Ascending aorta (tissue), 2 donors: Measurements from ENCODE around the gene PDLIM3. TPM values are rescaled to one million over a fixed set of nuclear protein-coding genes. Genes with fewer than 3 reads are reported as not detected.

Source experiments
- DNase-seq, 2 donors: peaks; one replicate each; pipeline ENCODE4 v3.0.0-alpha.2; 2019; ENCODE audit warnings: low spot score in 2 of 2
- H3K27ac ChIP-seq, 2 donors: fragments of 200-600 bp; sonication (generic); one replicate each; pipeline ENCODE4 v1.5.1; 2016 to 2017; ENCODE audit warnings: mild to moderate bottlenecking in 1 of 2
- H3K27me3 ChIP-seq: fragments of 200-600 bp; sonication (generic); one replicate; pipeline ENCODE4 v1.5.1; 2017
- H3K36me3 ChIP-seq, 2 donors: fragments of 200-600 bp; sonication (generic); one replicate each; pipeline ENCODE4 v1.5.1; 2016
- H3K4me1 ChIP-seq, 2 donors: fragments of 200-600 bp; sonication (generic); one replicate each; pipeline ENCODE4 v1.5.1; 2016 to 2017; ENCODE audit warnings: mild to moderate bottlenecking in 1 of 2
- H3K4me3 ChIP-seq, 2 donors: fragments of 200-600 bp; sonication (generic); one replicate each; pipeline ENCODE4 v1.5.1; 2016 to 2017; ENCODE audit warnings: mild to moderate bottlenecking in 1 of 2
- H3K9me3 ChIP-seq, 2 donors: fragments of 200-600 bp; sonication (generic); one replicate each; pipeline ENCODE4 v1.5.1; 2016
- CTCF ChIP-seq, 3 experiments: fragments of 200-600 bp in 2 of 3; fragments of 450-650 bp in 1 of 3; sonication (generic) in 2 of 3; IDR thresholded peaks; one replicate each; pipeline ENCODE4 v1.5.1; 2016 to 2019; ENCODE audit warnings: antibody characterized with exemption in 3 of 3, mild to moderate bottlenecking in 1 of 3, moderate library complexity in 1 of 3
- intact Hi-C: fragments of 100-400 bp; cut with DNase I; formaldehyde crosslinking; loops from one replicate; pipeline ENCODE4 v1.15.1; 2023
- total RNA-seq: library from RNA; depleted of rRNA; stranded (reverse); fragments of >200 nt; gene quantifications from one replicate; pipeline ENCODE4 v1.1.0, GENCODE V29; 2016

Gene PDLIM3
- total RNA-seq, 1 donor from 2014 or later = 445 TPM

DNA sequence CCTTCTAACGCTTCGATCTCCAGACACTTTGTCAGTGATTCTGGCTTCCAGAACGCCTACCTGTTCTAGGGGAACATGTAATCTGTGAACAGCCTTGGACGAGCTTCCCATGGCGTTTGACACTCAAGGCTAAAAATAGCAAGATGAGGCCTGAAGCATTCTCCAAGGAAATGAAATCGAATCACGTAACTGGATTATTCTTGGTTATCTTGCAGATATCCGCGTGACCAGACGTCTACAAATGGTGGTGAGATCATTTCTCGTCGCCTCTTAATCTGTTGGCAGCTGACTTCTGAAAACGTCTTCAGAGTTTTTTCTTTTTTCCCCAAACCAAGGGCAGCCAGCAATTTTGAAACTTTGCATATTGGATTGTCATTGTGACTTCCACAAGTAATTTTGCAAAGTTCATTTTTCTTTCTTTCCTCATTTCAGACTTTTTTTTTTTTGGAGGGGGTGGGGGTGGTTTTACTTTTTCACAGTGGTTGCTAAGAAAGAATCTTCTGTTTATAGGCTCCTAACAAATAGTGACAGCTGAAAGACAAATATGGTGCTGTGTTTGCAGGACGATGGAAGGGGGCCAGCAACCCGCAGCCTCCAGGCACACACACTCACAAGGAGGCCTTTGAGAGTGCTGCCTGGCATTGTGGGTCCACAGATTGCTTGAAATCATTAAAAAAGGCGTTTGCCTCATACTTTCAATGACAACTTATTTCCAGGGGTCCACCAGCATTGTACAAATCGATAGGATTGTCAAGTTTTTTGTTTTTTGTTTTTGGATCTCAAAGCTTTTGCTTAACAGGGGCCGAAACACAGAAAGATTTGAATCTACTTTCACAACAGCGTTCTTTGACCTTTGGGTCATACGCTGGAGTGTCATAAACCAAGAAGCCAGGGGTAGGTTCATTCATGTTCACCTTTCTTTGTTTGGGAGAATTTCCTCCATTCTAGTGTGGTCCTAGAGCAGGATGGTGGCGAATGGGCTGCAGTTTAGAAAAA is 32.4 kb upstream of the PDLIM3 start:
- intact Hi-C loops = loop anchor here (1.0 to 2.0 kb wide), 3 partner anchors 25 to 97 kb away; partner anchors contain the start of genes CCDC110 and PDLIM3
- H3K4me1 ChIP-seq = peaks cover 17 to 38% of the 10 kb centered on the region in 2 donors

GRCh38 chr4:185566972-185567371 is 31.7 kb upstream of the PDLIM3 start:
- H3K4me1 ChIP-seq = peaks cover 17 to 37% of the 10 kb centered on the region in 2 donors
- intact Hi-C loops = loop anchor here (1.0 to 2.0 kb wide), 3 partner anchors 26 to 96 kb away; partner anchors contain the start of genes CCDC110 and PDLIM3
- no peak overlapping the region for H3K4me3 ChIP-seq
- DNase-seq = peak in 1 of 2 donors; percentile 90
- no peaks in the 10 kb centered on the region for H3K27me3 ChIP-seq
- H3K36me3 ChIP-seq = no peaks in the 10 kb centered on the region
- no peak for TF ChIP-seq CTCF (IDR thresholded peaks at IDR 0.05)
- no peaks in the 10 kb centered on the region for H3K9me3 ChIP-seq
- peak overlapping the region; percentile 94 to 95 for H3K27ac ChIP-seq

More for the DNA sequence above, 32.4 kb upstream of the PDLIM3 start:
- no peak for TF ChIP-seq CTCF (IDR thresholded peaks at IDR 0.05)
- peak; percentile 31 to 88 for DNase-seq
- Histone ChIP-seq H3K36me3 (no peaks in the 10 kb centered on the region), H3K27me3 (no peaks in the 10 kb centered on the region), H3K4me3 (peak overlapping the region in 1 of 2 donors; percentile 2), H3K9me3 (no peaks in the 10 kb centered on the region), H3K27ac (peak overlapping the region; percentile 94 to 95)

DNA sequence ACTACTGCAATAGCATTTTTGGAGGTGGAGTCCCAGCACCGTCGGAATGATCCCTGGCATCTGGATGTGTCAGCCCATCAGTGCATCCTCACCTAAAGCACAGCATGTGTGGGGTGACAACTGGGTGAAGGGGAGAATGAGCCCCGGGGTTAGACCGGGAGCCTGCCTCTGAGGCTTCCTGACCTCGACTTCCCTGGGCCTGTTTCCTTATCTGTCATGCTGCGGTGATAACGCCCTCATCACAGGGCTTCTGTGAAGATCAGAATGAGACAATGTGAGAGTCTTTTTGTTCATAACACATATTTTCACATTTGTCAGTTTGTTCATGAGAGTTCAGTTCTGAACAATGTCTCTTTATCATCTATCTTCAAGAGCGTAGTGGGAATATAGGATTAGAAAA is 31.1 kb upstream of the PDLIM3 start:
- intact Hi-C loops = loop anchor here (2.0 kb wide), 2 partner anchors 26 to 96 kb away; partner anchors contain the start of gene CCDC110

GRCh38 chr4:185565696-185566095 is 30.4 kb upstream of the PDLIM3 start:
- H3K27me3 ChIP-seq = no peaks in the 10 kb centered on the region
- peaks cover 14 to 34% of the 10 kb centered on the region in 2 donors for H3K4me1 ChIP-seq
- H3K9me3 ChIP-seq = no peaks in the 10 kb centered on the region
- peak overlapping the region; percentile 94 to 95 for H3K27ac ChIP-seq
- intact Hi-C loops = loop anchor here (2.0 kb wide), 2 partner anchors 27 to 95 kb away; partner anchors contain the start of gene CCDC110
- no peaks in the 10 kb centered on the region for H3K36me3 ChIP-seq
- no peak for TF ChIP-seq CTCF (IDR thresholded peaks at IDR 0.05)
- H3K4me3 ChIP-seq = no peak overlapping the region
- no peak for DNase-seq

More for the DNA sequence above, 31.1 kb upstream of the PDLIM3 start:
- Histone ChIP-seq H3K36me3 (no peaks in the 10 kb centered on the region), H3K27ac (peak overlapping the region; percentile 94 to 95), H3K4me3 (no peak overlapping the region), H3K9me3 (no peaks in the 10 kb centered on the region), H3K4me1 (peaks cover 17 to 34% of the 10 kb centered on the region in 2 donors), H3K27me3 (no peaks in the 10 kb centered on the region)
- no peak for DNase-seq
- no peak for TF ChIP-seq CTCF (IDR thresholded peaks at IDR 0.05)

- no peaks in the 10 kb centered on the region for H3K27me3 ChIP-seq
- peaks cover 20 to 32% of the 10 kb centered on the region in 2 donors for H3K4me1 ChIP-seq
- intact Hi-C loops = loop anchor here (1.0 kb wide), 1 partner anchor 22 kb away; no protein-coding TSS in a partner anchor
These were observed 29.0 kb upstream of the PDLIM3 start for GRCh38 chr4:185564349-185564748.

More at GRCh38 chr4:185564349-185564748, 29.0 kb upstream of the PDLIM3 start:
- TF ChIP-seq CTCF (IDR thresholded peaks at IDR 0.05) = no peak
- no peak for DNase-seq
- H3K36me3 ChIP-seq = no peaks in the 10 kb centered on the region
- no peaks in the 10 kb centered on the region for H3K9me3 ChIP-seq
- H3K27ac ChIP-seq = peak overlapping the region in 1 of 2 donors; percentile 69
- H3K4me3 ChIP-seq = no peak overlapping the region
